Loucy (cell line): Measurements from ENCODE around the gene NFKB1.

Source experiments
- EZH2phosphoT487 ChIP-seq: fragments of 200-600 bp; IDR thresholded peaks from 2 replicates; pipeline ENCODE4 v1.6.1; 2018; ENCODE audit warnings: antibody characterized with exemption, mild to moderate bottlenecking, moderate library complexity, borderline replicate concordance
- TF ChIP-seq, protein P1 (sequence below): fragments of 200-600 bp; sonication (generic); conservative IDR thresholded peaks from 2 replicates; pipeline ENCODE4 v1.5.1; 2014; ENCODE audit warnings: mild to moderate bottlenecking, antibody characterized with exemption, low read length

- TF ChIP-seq, protein P1, sequence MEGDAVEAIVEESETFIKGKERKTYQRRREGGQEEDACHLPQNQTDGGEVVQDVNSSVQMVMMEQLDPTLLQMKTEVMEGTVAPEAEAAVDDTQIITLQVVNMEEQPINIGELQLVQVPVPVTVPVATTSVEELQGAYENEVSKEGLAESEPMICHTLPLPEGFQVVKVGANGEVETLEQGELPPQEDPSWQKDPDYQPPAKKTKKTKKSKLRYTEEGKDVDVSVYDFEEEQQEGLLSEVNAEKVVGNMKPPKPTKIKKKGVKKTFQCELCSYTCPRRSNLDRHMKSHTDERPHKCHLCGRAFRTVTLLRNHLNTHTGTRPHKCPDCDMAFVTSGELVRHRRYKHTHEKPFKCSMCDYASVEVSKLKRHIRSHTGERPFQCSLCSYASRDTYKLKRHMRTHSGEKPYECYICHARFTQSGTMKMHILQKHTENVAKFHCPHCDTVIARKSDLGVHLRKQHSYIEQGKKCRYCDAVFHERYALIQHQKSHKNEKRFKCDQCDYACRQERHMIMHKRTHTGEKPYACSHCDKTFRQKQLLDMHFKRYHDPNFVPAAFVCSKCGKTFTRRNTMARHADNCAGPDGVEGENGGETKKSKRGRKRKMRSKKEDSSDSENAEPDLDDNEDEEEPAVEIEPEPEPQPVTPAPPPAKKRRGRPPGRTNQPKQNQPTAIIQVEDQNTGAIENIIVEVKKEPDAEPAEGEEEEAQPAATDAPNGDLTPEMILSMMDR = no peak
- no peak for TF ChIP-seq EZH2phosphoT487
These were observed 20.4 kb downstream of the NFKB1 start for GRCh38 chr4:102521570-102521969.
